ENCODE data around the gene GPR17. TPM values are rescaled to one million over a fixed set of nuclear protein-coding genes. Genes with fewer than 3 reads are reported as not detected.

The GPR17 gene
- total and polyA plus RNA-seq, 9 of the 15 experiments (the other 6 are each of a cell fraction or from before 2014, with no cell fraction given) = not detected

DNA sequence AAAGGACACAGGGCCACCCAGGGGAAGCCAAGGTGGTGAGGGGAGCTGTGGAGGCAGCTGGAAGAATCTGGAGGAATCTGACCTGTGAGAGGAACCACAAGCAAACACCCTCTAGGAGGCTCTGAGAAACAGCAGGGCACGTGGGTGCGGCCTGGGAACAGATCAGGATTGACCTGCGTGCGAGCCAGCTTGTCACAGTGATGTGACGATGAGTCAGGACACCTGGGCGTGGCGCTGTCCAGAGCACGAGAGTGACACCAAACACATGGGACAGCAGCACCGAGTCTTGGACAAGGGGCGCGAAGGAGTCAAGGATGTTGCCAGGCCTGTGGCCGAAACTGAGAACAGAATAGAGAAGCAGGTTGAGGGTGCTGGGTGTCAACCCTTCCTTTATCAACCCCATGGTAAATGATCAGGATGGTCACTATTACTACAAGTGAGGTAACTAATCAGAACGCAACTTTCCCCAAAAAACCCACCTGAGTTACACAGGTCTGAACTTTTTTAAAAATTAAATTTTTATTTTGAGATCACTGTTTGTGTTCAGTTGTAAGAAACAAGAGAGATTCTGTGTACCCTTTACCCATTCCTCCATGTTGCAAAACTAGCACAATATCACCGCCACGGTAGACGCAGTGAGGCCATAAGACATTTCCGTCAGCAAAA lies 54.7 kb downstream of the GPR17 start:
- Histone ChIP-seq H3K27me3 (ENCODE audit: control insufficient read depth in 2 of 2, insufficient read depth in 2 of 2, low read length in 2 of 2) (no peaks in the 10 kb centered on the region), H3K9ac (ENCODE audit: insufficient read depth in 1 of 2, low read depth in 2 of 2, low read length in 2 of 2) (peak overlapping the region; percentile 81 to 99), H2AFZ (ENCODE audit: low read depth, low read length) (peak overlapping the region; percentile 92), H3K4me1 (replicated peaks in 1 of 2; ENCODE audit: control insufficient read depth in 2 of 2, insufficient read depth in 2 of 2, low read length in 2 of 2) (peaks cover 18 to 26% of the 10 kb centered on the region in 2 experiments), H3K79me2 (ENCODE audit: control insufficient read depth, insufficient read depth, low read length) (peaks cover 35% of the 10 kb centered on the region), H3K4me2 (ENCODE audit: insufficient read depth, low read length) (peak overlapping the region; percentile 93), H3K4me3 (peak overlapping the region; percentile 83), H4K20me1 (replicated peaks; ENCODE audit: control insufficient read depth, insufficient read depth, low read length) (no peaks in the 10 kb centered on the region; the same call in none of the 2 replicates), H3K9me3 (replicated peaks; ENCODE audit: control insufficient read depth, insufficient read depth, low read depth, low read length) (no peaks in the 10 kb centered on the region), H3K36me3 (ENCODE audit: control insufficient read depth, insufficient read depth, low read length) (peaks cover 29% of the 10 kb centered on the region), H3K27ac (ENCODE audit: extremely low read depth, low read depth, low read length) (peak overlapping the region; percentile 95), H3K9me1 (ENCODE audit: control insufficient read depth, insufficient read depth, low read length) (no peaks in the 10 kb centered on the region)
- in situ Hi-C loops (cut with MboI) (no loop called here), intact Hi-C loops (cut with micrococcal nuclease) (loop anchor here (2.0 kb wide), 2 partner anchors 110 kb away; partner anchors contain the start of gene WDR33)
- FAIRE-seq (peak; percentile 99), ATAC-seq (peak; percentile 88), DNase-seq (ENCODE audit: extremely low read depth in 1 of 4, low spot score in 3 of 4) (peak; percentile 92 to 97 (median 93))
- 2% methylated on average over 17 of the region's 17 CpGs for WGBS (ENCODE audit: insufficient coverage, low coverage, missing lambda C conversion rate)
- ChIA-PET POLR2A (interaction anchor here (0.6 to 1.3 kb wide), 4 partner anchors 109 to 196 kb away, joined by 3 read pairs; partner anchors contain the start of gene WDR33), CTCF (ENCODE audit: low intra/inter-chr PET ratio) (no interaction called here)
- TSS peak; percentile 85 for BruUV-seq (replicated peaks)
- TF ChIP-seq LCOR (CRISPR knock-in tag; IDR thresholded peaks at IDR 0.05) (no peak; the same call in 1 of the 2 replicates), SAP30 (IDR thresholded peaks at IDR 0.05; ENCODE audit: borderline replicate concordance, insufficient read depth, low read depth, low read length, poor library complexity, severe bottlenecking) (peak; percentile 66), ZNF347 (CRISPR knock-in tag; IDR thresholded peaks at IDR 0.05; ENCODE audit: low read depth) (no peak), ARHGAP35 (IDR thresholded peaks at IDR 0.05; ENCODE audit: partially characterized antibody) (no peak), ZNF124 (CRISPR knock-in tag; IDR thresholded peaks at IDR 0.05) (no peak), ZNF239 (CRISPR knock-in tag; IDR thresholded peaks at IDR 0.05) (no peak), SIN3B (IDR thresholded peaks at IDR 0.05; ENCODE audit: low read depth) (peak; percentile 20; the same call in 1 of the 2 replicates), NFATC3 (IDR thresholded peaks at IDR 0.05) (no peak), ZNF696 (CRISPR knock-in tag; conservative IDR thresholded peaks at IDR 0.05) (no peak)
- TF ChIP-seq, protein P1, sequence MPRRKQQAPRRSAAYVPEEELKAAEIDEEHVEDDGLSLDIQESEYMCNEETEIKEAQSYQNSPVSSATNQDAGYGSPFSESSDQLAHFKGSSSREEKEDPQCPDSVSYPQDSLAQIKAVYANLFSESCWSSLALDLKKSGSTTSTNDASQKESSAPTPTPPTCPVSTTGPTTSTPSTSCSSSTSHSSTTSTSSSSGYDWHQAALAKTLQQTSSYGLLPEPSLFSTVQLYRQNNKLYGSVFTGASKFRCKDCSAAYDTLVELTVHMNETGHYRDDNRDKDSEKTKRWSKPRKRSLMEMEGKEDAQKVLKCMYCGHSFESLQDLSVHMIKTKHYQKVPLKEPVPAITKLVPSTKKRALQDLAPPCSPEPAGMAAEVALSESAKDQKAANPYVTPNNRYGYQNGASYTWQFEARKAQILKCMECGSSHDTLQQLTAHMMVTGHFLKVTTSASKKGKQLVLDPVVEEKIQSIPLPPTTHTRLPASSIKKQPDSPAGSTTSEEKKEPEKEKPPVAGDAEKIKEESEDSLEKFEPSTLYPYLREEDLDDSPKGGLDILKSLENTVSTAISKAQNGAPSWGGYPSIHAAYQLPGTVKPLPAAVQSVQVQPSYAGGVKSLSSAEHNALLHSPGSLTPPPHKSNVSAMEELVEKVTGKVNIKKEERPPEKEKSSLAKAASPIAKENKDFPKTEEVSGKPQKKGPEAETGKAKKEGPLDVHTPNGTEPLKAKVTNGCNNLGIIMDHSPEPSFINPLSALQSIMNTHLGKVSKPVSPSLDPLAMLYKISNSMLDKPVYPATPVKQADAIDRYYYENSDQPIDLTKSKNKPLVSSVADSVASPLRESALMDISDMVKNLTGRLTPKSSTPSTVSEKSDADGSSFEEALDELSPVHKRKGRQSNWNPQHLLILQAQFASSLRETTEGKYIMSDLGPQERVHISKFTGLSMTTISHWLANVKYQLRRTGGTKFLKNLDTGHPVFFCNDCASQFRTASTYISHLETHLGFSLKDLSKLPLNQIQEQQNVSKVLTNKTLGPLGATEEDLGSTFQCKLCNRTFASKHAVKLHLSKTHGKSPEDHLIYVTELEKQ (CRISPR knock-in tag; IDR thresholded peaks at IDR 0.05) = no peak
- TF ChIP-seq, protein P2, sequence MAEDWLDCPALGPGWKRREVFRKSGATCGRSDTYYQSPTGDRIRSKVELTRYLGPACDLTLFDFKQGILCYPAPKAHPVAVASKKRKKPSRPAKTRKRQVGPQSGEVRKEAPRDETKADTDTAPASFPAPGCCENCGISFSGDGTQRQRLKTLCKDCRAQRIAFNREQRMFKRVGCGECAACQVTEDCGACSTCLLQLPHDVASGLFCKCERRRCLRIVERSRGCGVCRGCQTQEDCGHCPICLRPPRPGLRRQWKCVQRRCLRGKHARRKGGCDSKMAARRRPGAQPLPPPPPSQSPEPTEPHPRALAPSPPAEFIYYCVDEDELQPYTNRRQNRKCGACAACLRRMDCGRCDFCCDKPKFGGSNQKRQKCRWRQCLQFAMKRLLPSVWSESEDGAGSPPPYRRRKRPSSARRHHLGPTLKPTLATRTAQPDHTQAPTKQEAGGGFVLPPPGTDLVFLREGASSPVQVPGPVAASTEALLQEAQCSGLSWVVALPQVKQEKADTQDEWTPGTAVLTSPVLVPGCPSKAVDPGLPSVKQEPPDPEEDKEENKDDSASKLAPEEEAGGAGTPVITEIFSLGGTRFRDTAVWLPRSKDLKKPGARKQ (CRISPR knock-in tag; IDR thresholded peaks at IDR 0.05) = no peak
- TF ChIP-seq, protein P3, sequence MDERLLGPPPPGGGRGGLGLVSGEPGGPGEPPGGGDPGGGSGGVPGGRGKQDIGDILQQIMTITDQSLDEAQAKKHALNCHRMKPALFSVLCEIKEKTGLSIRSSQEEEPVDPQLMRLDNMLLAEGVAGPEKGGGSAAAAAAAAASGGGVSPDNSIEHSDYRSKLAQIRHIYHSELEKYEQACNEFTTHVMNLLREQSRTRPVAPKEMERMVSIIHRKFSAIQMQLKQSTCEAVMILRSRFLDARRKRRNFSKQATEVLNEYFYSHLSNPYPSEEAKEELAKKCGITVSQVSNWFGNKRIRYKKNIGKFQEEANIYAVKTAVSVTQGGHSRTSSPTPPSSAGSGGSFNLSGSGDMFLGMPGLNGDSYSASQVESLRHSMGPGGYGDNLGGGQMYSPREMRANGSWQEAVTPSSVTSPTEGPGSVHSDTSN (CRISPR knock-in tag; IDR thresholded peaks at IDR 0.05; ENCODE audit: low read depth) = no peak; the same call in 1 of the 2 replicates
- TF ChIP-seq, protein P3 (tag; conservative IDR thresholded peaks at IDR 0.05; ENCODE audit: low read depth) = peak; percentile 68

All from K562 (cell line).